Measurements from ENCODE around the gene IER3.
"Not testable (repeated sequence)": the region's sequence is repeated elsewhere in the genome, so short reads cannot be mapped to it uniquely, and the experiment has no call there.

IER3 gene

GRCh38 chr6:30722280-30723112 lies 21.9 kb downstream of the IER3 start:
- peak; percentile 64 for DNase-seq (ENCODE audit: low spot score)
- TF ChIP-seq CTCF (IDR thresholded peaks at IDR 0.05; ENCODE audit: extremely low read depth, missing control alignments): peak; percentile 90

GRCh38 chr6:30722025-30722279 lies 22.4 kb downstream of the IER3 start:
- DNase-seq (ENCODE audit: low spot score): not testable (repeated sequence)

DNA sequence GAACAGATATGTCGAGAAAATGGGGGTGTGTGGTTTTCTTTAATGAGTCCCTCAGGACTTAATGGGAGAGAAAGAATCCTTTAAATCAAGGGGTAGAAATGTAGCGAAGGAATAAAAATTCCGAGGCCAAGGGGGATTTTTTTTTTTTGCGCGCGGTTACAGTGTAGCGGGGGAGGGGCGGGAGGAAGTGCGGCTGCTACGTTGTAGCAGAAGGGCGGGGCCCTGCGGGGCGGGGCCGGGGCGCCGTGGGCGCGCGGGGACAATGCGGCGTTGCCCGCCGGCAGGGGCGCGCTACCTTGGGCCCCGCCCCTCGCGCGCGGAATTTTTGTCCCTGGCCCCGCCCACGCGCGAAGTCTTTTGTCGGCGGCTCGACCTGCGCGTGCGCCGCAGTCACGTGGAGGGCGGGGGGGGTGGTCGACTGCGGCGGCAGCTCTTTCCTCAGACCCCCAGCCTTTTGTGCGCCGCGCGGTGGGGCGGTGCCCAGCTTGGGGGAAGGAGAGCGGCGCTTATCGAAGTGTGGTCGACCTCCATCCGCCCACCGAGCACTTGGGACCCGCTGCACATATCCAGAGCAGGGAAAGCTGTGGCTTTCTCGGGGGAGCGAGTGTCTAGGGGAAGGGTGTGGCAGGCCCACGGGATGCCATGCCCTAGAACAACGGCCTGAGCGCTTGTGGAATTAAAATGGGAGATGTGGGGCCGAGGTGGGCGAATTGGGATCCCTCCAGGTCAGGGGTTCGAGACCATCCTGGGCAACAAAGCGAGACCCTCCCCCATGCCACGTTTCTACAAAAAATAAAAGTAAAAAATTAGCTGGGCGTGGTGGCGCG lies 22.9 kb downstream of the IER3 start:
- peak; percentile 93 for DNase-seq (ENCODE audit: low spot score)
- TF ChIP-seq CTCF (IDR thresholded peaks at IDR 0.05; ENCODE audit: extremely low read depth, missing control alignments): peak; percentile 17

GRCh38 chr6:30720738-30721197 lies 23.6 kb downstream of the IER3 start:
- DNase-seq (ENCODE audit: low spot score): peak; percentile 63

GRCh38 chr6:30719791-30720737 lies 24.3 kb downstream of the IER3 start, which contains the start of gene TUBB:
TUBB (plus strand) TSS chr6:30720352; CDS start chr6:30720507, 155 bp downstream.
- no peak for TF ChIP-seq CTCF (IDR thresholded peaks at IDR 0.05; ENCODE audit: extremely low read depth, missing control alignments)
- DNase-seq (ENCODE audit: low spot score): peak; percentile 89

More at GRCh38 chr6:30720738-30721197, 23.6 kb downstream of the IER3 start:
- no peak for TF ChIP-seq CTCF (IDR thresholded peaks at IDR 0.05; ENCODE audit: extremely low read depth, missing control alignments)

- no peak for TF ChIP-seq CTCF (IDR thresholded peaks at IDR 0.05; ENCODE audit: extremely low read depth, missing control alignments)
- no peak for DNase-seq (ENCODE audit: low spot score)
Measured at GRCh38 chr6:30719356-30719755, 25.0 kb downstream of the IER3 start.

- not testable (repeated sequence) for DNase-seq (ENCODE audit: low spot score)
Measured at GRCh38 chr6:30717845-30718720, 26.3 kb downstream of the IER3 start.

All from GM20000 (cell line).